Activated CD4-positive, alpha-beta T cell treated with anti-CD3 and anti-CD28 coated beads, Interleukin-2, amount 50 U/mL, for 4 hours (primary cell): Measurements from ENCODE around the gene CNTN2.

Experiments used
- DNase-seq, 2 experiments: peaks; one replicate each; pipeline ENCODE4 v3.0.0-alpha.2; 2020

CNTN2 gene, protein sequence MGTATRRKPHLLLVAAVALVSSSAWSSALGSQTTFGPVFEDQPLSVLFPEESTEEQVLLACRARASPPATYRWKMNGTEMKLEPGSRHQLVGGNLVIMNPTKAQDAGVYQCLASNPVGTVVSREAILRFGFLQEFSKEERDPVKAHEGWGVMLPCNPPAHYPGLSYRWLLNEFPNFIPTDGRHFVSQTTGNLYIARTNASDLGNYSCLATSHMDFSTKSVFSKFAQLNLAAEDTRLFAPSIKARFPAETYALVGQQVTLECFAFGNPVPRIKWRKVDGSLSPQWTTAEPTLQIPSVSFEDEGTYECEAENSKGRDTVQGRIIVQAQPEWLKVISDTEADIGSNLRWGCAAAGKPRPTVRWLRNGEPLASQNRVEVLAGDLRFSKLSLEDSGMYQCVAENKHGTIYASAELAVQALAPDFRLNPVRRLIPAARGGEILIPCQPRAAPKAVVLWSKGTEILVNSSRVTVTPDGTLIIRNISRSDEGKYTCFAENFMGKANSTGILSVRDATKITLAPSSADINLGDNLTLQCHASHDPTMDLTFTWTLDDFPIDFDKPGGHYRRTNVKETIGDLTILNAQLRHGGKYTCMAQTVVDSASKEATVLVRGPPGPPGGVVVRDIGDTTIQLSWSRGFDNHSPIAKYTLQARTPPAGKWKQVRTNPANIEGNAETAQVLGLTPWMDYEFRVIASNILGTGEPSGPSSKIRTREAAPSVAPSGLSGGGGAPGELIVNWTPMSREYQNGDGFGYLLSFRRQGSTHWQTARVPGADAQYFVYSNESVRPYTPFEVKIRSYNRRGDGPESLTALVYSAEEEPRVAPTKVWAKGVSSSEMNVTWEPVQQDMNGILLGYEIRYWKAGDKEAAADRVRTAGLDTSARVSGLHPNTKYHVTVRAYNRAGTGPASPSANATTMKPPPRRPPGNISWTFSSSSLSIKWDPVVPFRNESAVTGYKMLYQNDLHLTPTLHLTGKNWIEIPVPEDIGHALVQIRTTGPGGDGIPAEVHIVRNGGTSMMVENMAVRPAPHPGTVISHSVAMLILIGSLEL

DNA sequence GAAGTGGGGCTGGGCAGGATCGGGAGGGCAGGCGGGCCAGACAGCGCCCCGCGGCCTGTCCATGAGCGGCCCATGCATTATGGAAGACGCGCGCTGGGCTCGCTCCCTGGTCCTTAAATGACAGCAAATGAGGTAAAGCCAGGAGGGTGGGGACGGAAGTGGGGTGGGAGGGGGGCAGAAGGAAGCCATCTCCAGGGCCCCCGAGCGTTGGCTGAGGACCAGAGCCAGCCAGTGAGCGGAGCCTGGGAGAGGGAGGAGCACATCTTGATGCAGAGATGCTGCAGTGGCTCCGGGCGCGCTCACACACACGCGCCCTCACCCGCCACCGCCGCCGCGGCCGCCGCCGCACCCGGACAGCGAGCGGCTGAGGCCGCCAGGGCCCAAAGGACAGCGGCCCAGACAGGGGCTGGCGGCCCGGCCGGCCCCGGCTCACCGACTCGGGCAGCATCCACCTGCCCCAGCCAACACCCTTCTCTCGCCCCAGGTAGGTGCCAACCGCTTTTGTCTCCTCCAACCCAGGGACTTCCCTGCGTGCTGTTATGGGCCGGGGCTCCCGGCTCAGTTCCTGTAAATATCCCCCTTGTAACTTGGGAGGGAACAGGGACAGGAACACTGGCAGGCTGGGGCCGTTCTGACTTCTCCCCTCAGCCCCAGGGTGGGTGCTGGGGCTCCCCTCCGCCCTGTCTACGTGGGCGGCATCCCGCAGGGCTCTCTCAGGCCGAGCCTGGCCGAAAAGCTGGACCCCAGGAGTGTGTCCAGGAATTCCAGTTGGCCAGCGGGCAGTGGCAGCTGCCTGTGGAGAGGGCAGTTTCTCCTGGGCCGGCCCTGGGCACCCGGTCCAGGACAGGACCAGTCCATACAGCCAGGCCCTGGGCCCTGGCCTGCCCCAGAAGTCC, at the start of gene CNTN2:
Gene CNTN2, plus strand, starts transcription at position 302 of the 896 bp plus-strand sequence. CDS start 9,974 bp downstream, outside the sequence.
- no peak for DNase-seq

DNA sequence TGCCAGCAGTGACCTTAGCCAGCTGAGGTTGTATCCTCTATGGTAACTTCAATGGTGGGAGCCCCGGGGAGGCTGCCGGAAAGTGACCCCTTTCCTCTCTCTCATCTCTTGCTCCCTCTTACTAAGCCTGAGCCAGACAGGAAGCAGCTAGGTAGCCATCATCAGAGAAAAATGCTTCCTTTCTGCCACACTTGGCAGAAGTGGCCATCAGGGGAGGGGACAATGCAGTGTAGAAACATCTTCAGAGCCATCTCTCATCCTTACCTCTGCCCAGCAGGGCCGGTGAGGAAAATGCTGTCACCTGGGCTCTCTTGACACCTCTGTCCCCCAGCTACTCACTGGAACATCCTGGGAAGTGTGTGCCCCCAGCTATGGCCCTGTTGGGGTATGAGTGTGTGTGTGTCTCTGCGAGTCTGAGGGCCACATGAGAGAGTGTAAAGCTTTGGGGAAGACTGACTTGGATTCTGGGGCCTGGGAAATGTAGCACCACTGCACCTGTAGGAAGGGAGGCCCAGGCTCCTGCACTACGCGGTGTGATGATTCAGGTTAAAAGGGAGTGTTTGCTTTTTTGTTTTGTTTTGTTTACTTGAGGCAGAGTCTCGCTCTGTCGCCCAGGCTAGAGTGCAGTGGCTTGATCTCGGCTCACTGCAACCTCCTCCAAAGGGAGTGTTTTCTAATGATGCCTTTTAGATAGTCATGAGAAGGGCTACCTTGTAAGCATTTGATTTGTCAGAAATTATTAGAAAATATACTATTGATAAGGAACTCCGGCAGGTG, 48.7 kb upstream of the CNTN2 start:
- DNase-seq, result no peak

DNA sequence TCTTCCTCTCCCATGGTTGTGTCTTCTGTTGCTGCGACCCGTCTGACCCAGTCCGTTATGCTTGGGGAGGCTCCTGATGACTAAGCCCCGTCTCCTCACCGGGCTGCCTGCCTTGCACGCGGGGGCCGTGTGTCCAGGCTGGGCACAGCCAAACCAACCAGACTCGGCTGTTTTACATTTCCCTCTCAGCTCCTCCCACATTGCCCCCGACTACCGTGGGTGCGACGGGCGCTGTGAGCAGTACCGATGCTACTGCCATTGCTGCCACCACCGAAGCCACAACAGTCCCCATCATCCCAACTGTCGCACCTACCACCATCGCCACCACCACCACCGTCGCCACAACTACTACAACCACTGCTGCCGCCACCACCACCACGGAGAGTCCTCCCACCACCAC, 46.0 kb upstream of the CNTN2 start:
- no peak for DNase-seq

DNA sequence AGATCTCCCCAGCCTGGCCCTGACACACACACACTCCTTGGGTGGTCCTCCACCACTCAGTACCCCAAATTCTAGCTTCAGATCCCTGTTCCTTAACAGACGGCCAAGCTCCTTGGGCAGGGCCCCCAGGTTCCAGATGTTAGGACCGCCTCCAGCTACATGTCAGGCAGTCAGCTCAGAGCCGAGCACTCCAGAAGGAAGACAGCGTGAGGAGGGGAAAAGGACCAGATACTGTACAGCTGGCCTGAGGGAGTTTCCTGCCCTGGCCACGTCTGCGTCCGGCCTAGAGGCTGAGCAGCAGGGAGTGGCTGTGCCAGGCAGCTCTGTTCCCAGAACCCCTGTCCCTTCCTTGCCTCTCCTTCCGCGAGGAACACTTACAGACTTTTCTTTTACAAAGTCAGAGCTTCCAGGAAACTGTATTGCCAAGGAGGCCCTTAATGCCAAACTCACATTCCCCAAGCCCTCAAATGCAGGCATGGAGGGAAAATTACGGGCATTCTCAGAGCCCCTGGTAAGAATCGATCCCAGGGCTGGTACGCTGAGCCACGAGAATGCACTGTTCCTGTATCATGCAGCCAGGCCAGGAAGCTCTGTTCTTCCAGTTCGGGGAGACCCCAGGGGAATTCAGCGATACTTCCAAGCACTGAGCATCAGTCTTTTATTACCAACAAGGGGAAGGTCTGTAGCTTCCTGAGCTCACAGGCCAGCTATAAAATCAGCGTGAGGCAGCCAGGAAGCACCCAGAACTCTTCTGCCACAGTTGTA, 45.2 kb upstream of the CNTN2 start:
- DNase-seq, result no peak

DNA sequence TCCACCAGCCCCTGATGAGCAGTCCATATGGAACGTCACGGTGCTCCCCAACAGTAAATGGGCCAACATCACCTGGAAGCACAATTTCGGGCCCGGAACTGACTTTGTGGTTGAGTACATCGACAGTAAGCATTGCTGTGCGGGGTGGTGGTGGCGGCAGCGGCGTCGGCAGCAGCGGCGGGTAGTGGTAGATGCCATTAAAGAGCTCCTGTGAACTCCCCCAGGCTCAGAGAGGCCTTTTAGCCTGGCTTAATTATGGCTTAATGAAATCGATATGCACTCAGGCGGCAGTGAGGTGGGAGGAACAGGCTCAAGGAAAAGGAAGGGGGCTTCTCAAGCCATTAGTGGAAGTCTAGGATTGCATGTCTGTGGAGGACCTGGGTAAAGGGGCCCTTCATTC, 41.9 kb upstream of the CNTN2 start:
- no peak for DNase-seq

DNA sequence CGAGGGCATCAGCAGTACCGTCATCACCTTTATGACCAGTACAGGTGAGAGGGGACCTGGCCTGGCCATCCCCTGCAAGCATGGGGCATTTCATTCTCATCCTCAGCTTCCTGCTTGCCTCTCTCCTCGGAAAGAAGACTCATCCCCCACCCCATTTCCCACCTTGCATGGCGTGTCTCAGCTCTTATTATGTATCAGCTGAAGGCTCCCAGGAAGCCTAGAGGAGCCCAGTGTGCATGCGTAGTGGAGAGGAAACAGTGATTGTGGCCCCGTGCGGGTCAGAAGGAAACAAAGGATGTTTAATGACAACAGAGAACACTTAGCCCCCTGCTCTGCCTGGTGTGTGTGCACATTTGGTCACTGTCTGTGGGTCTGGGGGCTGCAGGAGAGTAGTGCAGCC, 40.3 kb upstream of the CNTN2 start:
- no peak for DNase-seq

DNA sequence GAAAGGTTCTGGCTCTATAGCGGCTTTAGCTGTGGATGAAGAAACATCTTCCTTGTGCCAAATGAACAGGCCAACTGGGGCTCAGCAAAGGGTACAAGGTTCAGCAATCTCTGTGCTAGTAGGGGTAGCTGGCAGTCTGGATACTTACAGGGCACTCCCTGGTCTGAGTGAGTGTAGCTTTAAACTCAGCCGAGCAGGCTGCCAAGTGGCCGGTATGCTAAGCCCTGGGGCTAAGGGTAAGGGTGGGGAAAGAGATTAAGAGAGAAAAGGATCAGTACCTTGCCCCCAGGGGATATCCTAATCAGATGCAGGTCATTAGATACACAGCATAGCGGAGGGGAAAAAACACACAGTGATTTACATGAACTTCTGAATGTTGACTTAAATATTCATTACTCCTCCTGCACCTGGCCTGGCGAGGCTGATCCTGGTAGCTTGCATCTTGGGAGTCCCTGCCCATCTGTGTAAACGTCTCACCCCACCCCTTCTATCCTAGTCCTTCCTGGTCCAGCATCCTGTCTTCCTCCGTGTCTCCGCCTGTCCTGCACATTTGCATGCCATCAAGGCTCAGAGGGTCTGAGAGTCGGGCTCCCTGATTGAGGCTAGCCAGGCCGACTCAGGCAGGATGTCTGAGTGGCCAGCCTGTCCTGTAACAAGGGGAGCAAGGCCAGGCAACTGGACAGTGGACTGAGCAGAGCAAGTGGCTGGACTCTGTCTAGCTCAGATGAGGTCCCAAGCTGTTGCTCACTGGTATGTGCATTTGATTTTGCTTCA, 39.5 kb upstream of the CNTN2 start:
- DNase-seq, result no peak

DNA sequence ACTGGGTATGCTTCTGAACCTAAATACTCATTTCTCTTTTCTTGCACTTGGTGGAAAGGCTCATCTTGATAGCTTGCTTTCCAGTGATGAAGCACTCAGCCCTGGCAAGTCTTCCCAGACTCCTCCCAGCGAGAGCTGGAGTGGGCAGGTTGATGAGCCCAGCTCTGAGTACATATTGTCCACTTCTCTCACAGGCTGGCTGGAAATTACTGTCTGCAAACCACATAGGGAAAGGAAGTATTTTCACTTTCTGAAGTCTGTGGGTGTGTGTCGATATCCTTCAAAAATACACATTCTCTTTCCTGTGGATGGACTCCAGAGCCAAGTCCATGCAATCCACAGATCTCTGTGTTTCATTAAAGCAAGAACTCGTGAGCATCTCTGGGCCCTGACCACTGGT, 38.7 kb upstream of the CNTN2 start:
- no peak for DNase-seq

DNA sequence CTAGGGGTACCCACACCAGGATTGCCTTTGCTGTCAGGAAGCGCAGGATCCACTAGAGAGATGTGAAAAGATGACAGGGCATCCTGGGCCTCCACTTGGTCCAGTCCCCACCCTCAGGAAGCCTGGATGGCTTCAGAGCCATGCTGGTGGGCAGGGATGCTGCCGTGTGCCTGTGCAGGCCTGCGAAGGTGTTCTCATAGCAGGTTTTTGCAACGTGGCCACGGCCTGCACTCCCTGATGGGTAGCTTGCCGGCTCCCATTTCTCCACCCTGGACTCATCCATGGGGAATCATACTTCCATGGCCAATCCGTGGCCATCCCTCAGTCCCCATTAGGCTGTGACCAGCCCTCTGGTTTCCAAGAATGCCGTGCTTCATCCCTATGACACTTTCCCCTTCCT, 34.1 kb upstream of the CNTN2 start:
- no peak for DNase-seq

DNA sequence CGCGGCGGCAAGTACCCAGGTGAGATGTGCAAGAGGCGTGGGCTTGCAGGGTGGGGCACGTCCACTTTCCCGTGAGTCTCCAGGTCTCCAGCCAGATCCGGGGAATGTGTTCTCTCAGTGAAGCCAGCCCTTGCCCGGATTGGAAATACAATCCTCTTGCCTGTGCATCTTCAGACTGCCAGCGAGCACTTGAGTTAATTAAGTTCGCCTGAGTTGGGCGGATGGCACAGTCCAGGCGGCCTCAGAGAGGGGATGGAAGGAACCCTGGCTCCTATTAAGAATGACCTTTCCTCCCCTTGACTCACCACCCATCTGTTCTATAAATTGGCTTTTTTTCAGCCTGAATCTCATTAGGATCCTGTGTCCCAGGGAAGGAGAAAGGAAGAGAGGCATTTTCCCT, 33.3 kb upstream of the CNTN2 start:
- DNase-seq, result no peak

DNA sequence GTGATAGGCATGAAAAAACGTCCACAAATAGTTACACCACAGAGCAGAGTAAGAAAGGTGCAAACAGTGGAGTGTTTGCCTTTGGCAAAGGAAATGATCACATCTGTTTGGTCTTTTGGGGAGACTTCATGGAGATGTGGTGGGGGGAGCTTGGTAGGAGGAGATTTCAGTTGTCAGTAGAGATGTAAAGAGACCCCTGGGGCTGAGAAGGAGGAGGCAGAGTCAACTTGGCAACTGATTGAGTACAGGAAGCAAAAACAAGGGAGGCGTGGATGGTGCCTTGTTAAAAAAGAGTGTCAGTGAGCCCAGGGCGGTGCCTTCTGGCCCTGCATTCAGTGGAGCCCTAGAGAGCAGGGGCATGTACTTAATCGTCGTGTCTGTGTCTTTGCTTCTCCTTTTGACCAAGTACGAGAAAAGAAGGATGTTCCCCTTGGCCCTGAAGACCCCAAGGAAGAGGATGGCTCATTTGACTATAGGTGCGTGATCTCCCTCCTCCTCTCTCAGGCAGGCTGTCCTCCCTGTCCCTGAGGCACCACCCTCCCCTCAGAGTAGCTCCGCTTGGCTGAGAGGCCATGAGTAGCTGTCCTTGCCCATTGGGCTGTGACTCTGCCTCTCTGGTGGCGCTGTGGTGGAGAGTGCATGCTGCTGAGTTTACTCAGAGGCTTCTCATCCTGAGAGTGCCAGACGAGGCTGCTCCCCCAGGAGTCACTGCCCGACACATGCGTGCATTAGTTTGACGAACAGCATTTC, 30.4 kb upstream of the CNTN2 start:
- no peak for DNase-seq

DNA sequence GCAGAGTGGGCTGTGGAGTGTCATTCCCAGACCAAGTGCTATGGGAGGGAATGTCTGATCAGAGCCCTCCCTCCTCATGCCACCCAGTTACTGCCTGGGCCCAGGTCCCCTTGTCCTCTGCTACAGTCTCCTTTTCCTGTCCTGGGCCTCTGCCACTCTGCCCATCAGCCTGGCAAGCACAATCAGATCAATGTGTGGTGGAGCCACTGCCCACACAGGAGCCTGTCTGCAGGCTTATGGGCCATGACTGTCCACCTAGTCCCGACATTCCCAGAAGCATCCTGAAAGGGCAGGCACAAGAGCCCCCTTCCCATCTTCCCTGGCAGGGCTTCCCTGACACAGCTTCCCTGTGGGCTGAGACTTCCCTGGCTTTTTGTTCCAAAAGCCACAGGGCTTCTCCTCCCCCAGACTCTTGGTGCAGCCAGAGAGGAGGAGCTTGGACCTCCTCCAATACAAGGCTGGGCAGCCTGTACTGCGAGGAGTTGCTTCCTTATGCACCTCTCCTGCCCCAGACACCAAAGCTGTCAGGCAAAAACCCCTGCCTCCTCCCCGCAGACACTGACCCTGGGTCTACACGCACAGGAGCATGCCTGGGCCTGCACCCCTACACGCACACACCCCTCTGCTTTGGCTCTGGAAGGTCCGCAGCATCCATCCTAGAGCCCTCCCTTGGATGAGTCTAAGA, 29.2 kb upstream of the CNTN2 start:
- no peak for DNase-seq

DNA sequence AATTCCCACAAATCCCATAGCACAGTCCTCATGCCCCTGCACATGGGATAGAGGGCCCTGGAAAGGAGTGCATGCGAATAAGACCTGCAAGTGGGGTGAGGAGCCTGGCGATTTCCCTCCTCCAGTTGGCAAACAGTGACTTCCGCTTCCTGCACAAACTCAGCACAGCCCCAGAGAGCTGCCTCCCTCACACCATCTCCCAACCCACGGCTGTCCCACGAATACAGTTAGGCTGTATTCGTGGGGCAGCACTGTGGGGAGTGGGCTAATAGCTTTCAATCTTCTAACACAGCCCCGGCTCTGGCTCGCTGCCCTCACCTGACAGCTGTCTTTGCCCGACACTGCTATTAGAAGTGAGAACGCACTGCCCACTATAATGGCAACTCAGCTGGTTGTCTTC, 28.2 kb upstream of the CNTN2 start:
- no peak for DNase-seq

DNA sequence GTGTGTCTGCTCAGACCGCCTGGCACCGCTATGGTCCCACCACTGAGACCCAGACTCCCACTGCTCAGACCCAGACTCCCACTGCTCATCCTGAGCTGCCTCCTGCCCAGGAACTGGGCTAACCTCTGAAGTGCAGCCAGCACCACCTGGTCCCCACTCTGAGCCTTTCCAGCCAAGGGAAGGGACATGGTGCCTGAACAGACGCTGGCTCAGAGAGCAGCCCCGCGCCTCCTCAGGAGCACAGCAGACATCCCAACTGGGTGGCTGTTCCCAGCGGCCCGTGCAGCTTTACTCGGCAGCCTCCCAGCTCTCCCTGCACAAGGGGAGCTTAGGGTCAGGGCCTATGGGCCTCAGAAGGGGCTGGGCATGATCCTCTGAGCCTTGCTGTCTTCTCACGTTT, 27.8 kb upstream of the CNTN2 start:
- DNase-seq, result no peak

DNA sequence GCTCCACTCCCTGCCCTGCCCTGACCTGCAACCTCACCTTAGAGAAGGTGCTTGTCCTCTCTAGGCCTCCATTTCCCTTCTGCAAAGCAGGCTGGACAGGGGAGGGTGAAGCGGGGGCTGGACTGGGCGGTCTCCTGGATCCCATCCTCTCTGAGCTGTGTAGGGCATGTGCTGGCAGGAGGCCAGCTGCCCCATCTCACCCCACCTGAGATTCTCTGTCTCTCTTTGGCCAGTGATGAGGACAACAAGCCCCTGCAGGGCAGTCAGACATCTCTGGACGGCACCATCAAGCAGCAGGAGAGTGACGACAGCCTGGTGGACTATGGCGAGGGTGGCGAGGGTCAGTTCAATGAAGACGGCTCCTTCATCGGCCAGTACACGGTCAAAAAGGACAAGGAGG, 26.9 kb upstream of the CNTN2 start:
- DNase-seq, result no peak

DNA sequence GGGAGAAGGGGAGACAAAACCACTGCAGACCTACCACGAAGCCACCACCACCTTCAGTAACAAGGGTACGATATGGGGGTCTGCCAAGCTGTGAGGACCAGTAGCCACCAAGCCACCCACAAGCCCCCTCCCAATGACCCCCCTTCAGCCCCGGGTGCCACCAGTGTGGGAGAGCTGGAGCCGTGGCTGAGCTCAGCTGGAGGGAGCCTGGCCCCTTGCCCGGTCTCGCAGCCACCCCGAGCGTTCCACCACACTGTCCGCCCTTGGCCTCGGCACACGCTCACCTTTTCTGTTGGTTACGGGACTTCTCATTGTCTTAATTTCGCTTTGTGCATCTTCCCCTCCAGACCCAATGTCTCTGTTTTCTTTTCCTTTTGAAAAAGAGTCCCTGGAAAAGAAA, 26.4 kb upstream of the CNTN2 start:
- no peak for DNase-seq

DNA sequence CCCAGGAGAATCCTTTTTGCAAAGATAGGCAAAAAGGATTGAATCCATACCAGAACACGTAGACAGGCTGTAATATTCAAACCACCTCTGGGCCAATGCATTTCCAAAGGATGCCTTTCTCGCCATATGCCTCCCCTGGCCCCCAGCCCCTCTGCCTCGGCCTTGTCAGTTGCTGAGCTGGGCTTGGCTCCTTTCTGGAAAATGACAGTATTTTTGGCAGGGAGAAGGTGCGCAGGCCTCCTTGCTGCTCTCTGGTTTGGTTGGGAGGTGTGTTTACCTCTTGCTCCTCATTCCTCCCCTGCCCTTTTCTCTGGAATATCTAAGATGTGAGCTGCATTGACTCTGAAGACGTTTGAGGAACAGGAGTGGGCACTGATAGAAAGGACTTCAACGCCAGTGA, 26.0 kb upstream of the CNTN2 start:
- no peak for DNase-seq

DNA sequence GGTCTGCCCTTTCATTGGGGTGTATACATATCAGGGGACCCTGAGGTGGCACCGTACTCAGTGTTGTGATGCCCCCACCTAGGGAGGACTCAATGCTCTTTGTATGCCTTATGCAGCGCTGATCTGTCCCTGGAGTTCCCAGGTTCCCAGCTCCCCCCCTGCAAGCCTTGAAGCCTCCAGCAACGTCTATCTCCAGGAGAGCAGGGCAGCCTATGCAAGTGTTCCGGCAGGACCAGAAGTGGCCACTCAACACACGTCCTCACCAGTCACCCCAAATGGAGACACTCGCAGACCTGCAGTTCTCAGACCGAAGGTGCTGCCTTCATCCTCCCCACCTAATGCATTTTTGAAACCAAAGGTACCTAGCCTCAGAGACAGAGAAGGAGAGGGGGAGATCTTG, 25.2 kb upstream of the CNTN2 start:
- DNase-seq, result no peak

DNA sequence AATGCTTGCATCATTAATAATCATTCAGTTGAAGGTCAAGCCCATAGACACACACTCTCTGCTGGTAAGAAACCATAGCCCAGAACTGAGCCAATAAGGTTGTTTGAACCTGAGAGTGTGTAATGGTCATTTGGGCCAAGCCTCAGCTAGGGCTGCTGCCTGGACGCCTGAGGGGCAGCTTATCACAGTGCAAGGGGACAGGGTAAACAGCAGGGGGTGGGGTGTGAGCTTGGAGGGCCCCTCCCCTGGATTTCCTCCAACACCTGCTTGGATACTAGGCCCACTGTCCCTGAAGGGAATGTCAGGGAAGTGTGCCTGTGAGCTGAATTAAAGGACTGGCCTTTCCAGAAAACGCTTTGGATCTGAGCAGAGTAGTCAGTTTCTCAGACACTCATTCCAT, 24.6 kb upstream of the CNTN2 start:
- no peak for DNase-seq
